DMS114 treated with DMSO at 0.1 percent for 48 hours (cell line): ENCODE measurements around the gene TMCC3.

Experiments used
- DNase-seq: peaks from one replicate; lab custom pipeline; 2025; ENCODE audit not compliant: unreplicated experiment; lab: John Stamatoyannopoulos, UW

Gene TMCC3

GRCh38 chr12:94535510-94535921 is 114.8 kb downstream of the TMCC3 start:
- DNase-seq = no peak

GRCh38 chr12:94534774-94535509 is 115.4 kb downstream of the TMCC3 start:
- no peak for DNase-seq

- no peak for DNase-seq
Measured at GRCh38 chr12:94534278-94534677, 116.1 kb downstream of the TMCC3 start.

GRCh38 chr12:94532490-94533422 is 117.6 kb downstream of the TMCC3 start:
- peak; percentile 68 for DNase-seq

- DNase-seq = no peak
Measured at GRCh38 chr12:94531196-94531720, 119.1 kb downstream of the TMCC3 start.

- DNase-seq = no peak
Measured at GRCh38 chr12:94525951-94526350, 124.4 kb downstream of the TMCC3 start.
